Thoracic aorta (tissue), 2 donors: ENCODE data around the gene SLC44A1. TPM values are rescaled to one million over a fixed set of nuclear protein-coding genes. Genes with fewer than 3 reads are reported as not detected.

Experiments used
- ATAC-seq: fragments of 150-250 bp; one replicate; pipeline ENCODE4 v1.8.0; 2017; ENCODE audit warnings: low read depth; ENCODE audit not compliant: insufficient number of reproducible peaks, low FRiP score
- DNase-seq: peaks from one replicate; pipeline ENCODE4 v3.0.0-alpha.2; 2020; ENCODE audit warnings: low spot score
- H3K27ac ChIP-seq, 2 donors: fragments of 200-600 bp; sonication (generic); 1 replicate in 1 of 2; 2 replicates in 1 of 2; pipeline ENCODE4 v1.5.1; 2016; ENCODE audit warnings: mild to moderate bottlenecking in 2 of 2, moderate library complexity in 2 of 2
- H3K27me3 ChIP-seq: fragments of 200-600 bp; sonication (generic); replicated peaks from 2 replicates; pipeline ENCODE4 v1.6.0; 2016; ENCODE audit warnings: mild to moderate bottlenecking; ENCODE audit not compliant: insufficient read depth
- H3K36me3 ChIP-seq: fragments of 200-600 bp; sonication (generic); one replicate; pipeline ENCODE4 v1.5.1; 2016
- H3K4me1 ChIP-seq, 2 donors: fragments of 200-600 bp; sonication (generic); 1 replicate in 1 of 2; 2 replicates in 1 of 2; pipeline versions ENCODE4 v1.5.1 to v1.6.0; 2016; ENCODE audit warnings: low read depth in 2 of 2, mild to moderate bottlenecking in 1 of 2; ENCODE audit not compliant: control insufficient read depth in 1 of 2
- H3K4me3 ChIP-seq: fragments of 200-600 bp; sonication (generic); 2 replicates; pipeline ENCODE4 v1.5.1; 2016; ENCODE audit warnings: mild to moderate bottlenecking
- H3K9me3 ChIP-seq: fragments of 200-600 bp; sonication (generic); 2 replicates; pipeline ENCODE4 v1.5.1; 2016
- CTCF ChIP-seq: fragments of 200-600 bp; sonication (generic); IDR thresholded peaks from one replicate; pipeline ENCODE4 v1.5.1; 2019; ENCODE audit warnings: antibody characterized with exemption
- total RNA-seq, 2 donors: library from RNA; depleted of rRNA; stranded (reverse); fragments of >200 nt; gene quantifications; one replicate each; pipeline versions ENCODE4 v1.1.0 to v1.2.3, GENCODE V29; 2016

Gene SLC44A1
- total RNA-seq, 2 donors from 2014 or later, result 33.9 to 58.8 TPM

GRCh38 chr9:105328872-105329718 is 84.6 kb downstream of the SLC44A1 start:
- ATAC-seq (no peak), DNase-seq (no peak)
- no peak overlapping the region for H3K4me3 ChIP-seq
- peaks cover 9 to 13% of the 10 kb centered on the region in 2 donors for H3K4me1 ChIP-seq
- no peak overlapping the region for H3K27ac ChIP-seq
- TF ChIP-seq CTCF, result no peak
- H3K9me3 ChIP-seq, result no peaks in the 10 kb centered on the region
- H3K36me3 ChIP-seq, result no peaks in the 10 kb centered on the region
- H3K27me3 ChIP-seq, result no peaks in the 10 kb centered on the region

GRCh38 chr9:105329719-105330062 is 85.2 kb downstream of the SLC44A1 start:
- H3K9me3 ChIP-seq, result no peaks in the 10 kb centered on the region
- H3K27me3 ChIP-seq, result no peaks in the 10 kb centered on the region
- no peaks in the 10 kb centered on the region for H3K36me3 ChIP-seq
- DNase-seq (no peak), ATAC-seq (no peak)
- no peak overlapping the region for H3K4me3 ChIP-seq
- no peak overlapping the region for H3K27ac ChIP-seq
- TF ChIP-seq CTCF, result no peak
- H3K4me1 ChIP-seq, result peaks cover 9 to 13% of the 10 kb centered on the region in 2 donors

- TF ChIP-seq CTCF, result no peak
- no peaks in the 10 kb centered on the region for H3K36me3 ChIP-seq
- DNase-seq (no peak), ATAC-seq (no peak)
- H3K27me3 ChIP-seq, result no peaks in the 10 kb centered on the region
- no peak overlapping the region for H3K27ac ChIP-seq
- peaks cover 9 to 13% of the 10 kb centered on the region in 2 donors for H3K4me1 ChIP-seq
- H3K4me3 ChIP-seq, result no peak overlapping the region
- no peaks in the 10 kb centered on the region for H3K9me3 ChIP-seq
Measured at GRCh38 chr9:105330201-105330600, 85.8 kb downstream of the SLC44A1 start.

GRCh38 chr9:105330755-105331154 is 86.3 kb downstream of the SLC44A1 start:
- no peaks in the 10 kb centered on the region for H3K9me3 ChIP-seq
- ATAC-seq, result no peak
- DNase-seq, result no peak
- no peak overlapping the region for H3K4me3 ChIP-seq
- no peaks in the 10 kb centered on the region for H3K36me3 ChIP-seq
- H3K27me3 ChIP-seq, result no peaks in the 10 kb centered on the region
- no peak for TF ChIP-seq CTCF
- H3K27ac ChIP-seq, result no peak overlapping the region
- H3K4me1 ChIP-seq, result peaks cover 9 to 13% of the 10 kb centered on the region in 2 donors

GRCh38 chr9:105331160-105331559 is 86.7 kb downstream of the SLC44A1 start:
- Histone ChIP-seq H3K9me3 (no peaks in the 10 kb centered on the region), H3K36me3 (no peaks in the 10 kb centered on the region), H3K4me1 (peaks cover 9 to 13% of the 10 kb centered on the region in 2 donors), H3K27me3 (no peaks in the 10 kb centered on the region), H3K27ac (no peak overlapping the region), H3K4me3 (no peak overlapping the region)
- ATAC-seq, result no peak
- DNase-seq, result no peak
- TF ChIP-seq CTCF, result no peak
